HepG2 (cell line): ENCODE data around the gene OPN3. TPM values are rescaled to one million over a fixed set of nuclear protein-coding genes. Genes with fewer than 3 reads are reported as not detected.
"Not testable (repeated sequence)": the region's sequence is repeated elsewhere in the genome, so short reads cannot be mapped to it uniquely, and the experiment has no call there.

Experiments used
- ATAC-seq: fragments of 200-7000 bp; cut with Tn5 transposase; 3 replicates; pipeline ENCODE4 v1.9.1; 2020; ENCODE audit warnings: mild to moderate bottlenecking, moderate library complexity
- BruUV-seq: library from RNA; stranded (reverse); fragments of 400-500 nt; replicated peaks from 2 replicates; lab custom pipeline; 2021; lab: Mats Ljungman, UMichigan
- CTCF ChIA-PET: fragments of 300-600 bp; formaldehyde crosslinking; extraction: SDS; loops from one replicate; lab custom pipeline; 2021; ENCODE audit warnings: low total read pairs, inconsistent platforms, low intra/inter-chr PET ratio; lab: Yijun Ruan, JAX
- POLR2A ChIA-PET: fragments of 350-600 bp; sonication (Branson Sonifier 250); formaldehyde crosslinking; loops from one replicate; lab custom pipeline; 2020; ENCODE audit warnings: antibody characterized with exemption, inconsistent platforms; lab: Yijun Ruan, JAX
- DNase-seq: peaks from one replicate; pipeline ENCODE4 v3.0.0-alpha.2; 2015; ENCODE audit warnings: low spot score
- FAIRE-seq: peaks from 3 replicates; lab custom pipeline; 2011; peaks lifted over from hg19 to GRCh38; lab: Jason Lieb, UNC
- H2AFZ ChIP-seq: one replicate; pipeline ENCODE4 v1.6.1; 2011; ENCODE audit warnings: low read length, inconsistent platforms
- H3K27ac ChIP-seq: fragments of 300-600 bp; 3 replicates; pipeline ENCODE4 v1.8.0; 2011; ENCODE audit warnings: mixed run types, mild to moderate bottlenecking, mixed read lengths, low read length, inconsistent platforms; ENCODE audit not compliant: insufficient read depth; ENCODE audit errors: extremely low read length
- H3K27me3 ChIP-seq, 2 experiments: fragments of 200-600 bp in 1 of 2; 2 replicates in 1 of 2; 3 replicates in 1 of 2; pipeline versions ENCODE4 v1.6.0 to v1.8.0; 2011; ENCODE audit warnings: low read length in 2 of 2, mild to moderate bottlenecking in 2 of 2, moderate library complexity in 2 of 2, inconsistent platforms in 1 of 2; ENCODE audit not compliant: insufficient read depth in 2 of 2, control insufficient read depth in 1 of 2
- H3K36me3 ChIP-seq, 2 experiments: fragments of 200-600 bp in 1 of 2; replicated peaks in 1 of 2; 2 replicates in 1 of 2; 3 replicates in 1 of 2; pipeline versions ENCODE4 v1.5.1 to v1.8.0; 2011; ENCODE audit warnings: low read length in 2 of 2, inconsistent platforms in 1 of 2; ENCODE audit not compliant: insufficient read depth in 2 of 2, control insufficient read depth in 1 of 2
- H3K4me1 ChIP-seq: 2 replicates; pipeline ENCODE4 v1.5.1; 2012; ENCODE audit warnings: low read length, inconsistent platforms; ENCODE audit not compliant: insufficient read depth
- H3K4me2 ChIP-seq: 2 replicates; pipeline ENCODE4 v1.6.0; 2011; ENCODE audit warnings: low read depth, low read length, inconsistent platforms
- H3K4me3 ChIP-seq, 3 experiments: fragments of 200-600 bp in 1 of 3; sonication (generic), shearing (Covaris generic) in 1 of 3; replicated peaks in 1 of 3; 2 replicates each; pipeline ENCODE4 v1.5.1; 2011 to 2016; ENCODE audit warnings: low read length in 3 of 3, inconsistent platforms in 2 of 3, low read depth in 2 of 3, mild to moderate bottlenecking in 2 of 3, control low read depth in 1 of 3, mixed read lengths in 1 of 3; ENCODE audit not compliant: insufficient read depth in 1 of 3
- H3K79me2 ChIP-seq: one replicate; pipeline ENCODE4 v1.6.1; 2011; ENCODE audit warnings: low read length, inconsistent platforms; ENCODE audit not compliant: insufficient read depth
- H3K9ac ChIP-seq: 2 replicates; pipeline ENCODE4 v1.6.0; 2011; ENCODE audit warnings: mild to moderate bottlenecking, low read depth, low read length, inconsistent platforms; ENCODE audit not compliant: insufficient read depth
- H3K9me3 ChIP-seq: 2 replicates; pipeline ENCODE4 v1.5.1; 2012; ENCODE audit warnings: mild to moderate bottlenecking, low read length
- H4K20me1 ChIP-seq: 2 replicates; pipeline ENCODE4 v1.6.0; 2011; ENCODE audit warnings: inconsistent platforms, mild to moderate bottlenecking, low read length, moderate library complexity; ENCODE audit not compliant: insufficient read depth
- ATF3 ChIP-seq: sonication (generic); formaldehyde crosslinking; IDR thresholded peaks from 2 replicates; pipeline ENCODE4 v1.4.0; 2020; ENCODE audit warnings: missing genetic modification reagents
- FOXM1 ChIP-seq: sonication (generic); formaldehyde crosslinking; IDR thresholded peaks from 2 replicates; pipeline ENCODE4 v1.5.0; 2020; ENCODE audit warnings: missing genetic modification reagents
- NFE2 ChIP-seq: sonication (generic); formaldehyde crosslinking; IDR thresholded peaks from 2 replicates; pipeline ENCODE4 v1.4.0; 2020; ENCODE audit warnings: missing genetic modification reagents
- PAWR ChIP-seq: sonication (generic); formaldehyde crosslinking; IDR thresholded peaks from 2 replicates; pipeline ENCODE4 v1.4.0; 2020; ENCODE audit warnings: missing genetic modification reagents, mild to moderate bottlenecking, borderline replicate concordance
- ZC3H4 ChIP-seq: sonication (generic); formaldehyde crosslinking; IDR thresholded peaks from 2 replicates; pipeline ENCODE4 v1.4.0; 2020; ENCODE audit warnings: missing genetic modification reagents, borderline replicate concordance
- ZNF136 ChIP-seq: sonication (generic); formaldehyde crosslinking; IDR thresholded peaks from 2 replicates; pipeline ENCODE4 v1.8.1; 2022; ENCODE audit warnings: low read depth, mild to moderate bottlenecking, moderate library complexity, missing genetic modification reagents
- ZNF562 ChIP-seq: sonication (generic); formaldehyde crosslinking; IDR thresholded peaks from 2 replicates; pipeline ENCODE4 v1.8.0; 2022; ENCODE audit warnings: missing genetic modification reagents, borderline replicate concordance
- WGBS: methylation state at CpG from one replicate; pipeline ENCODE4 v1.1.6; 2017; ENCODE audit warnings: low lambda C conversion rate; 5-methylcytosine and 5-hydroxymethylcytosine counted together
- in situ Hi-C: cut with HindIII; loops from 2 replicates; pipeline ENCODE4 v1.10.0; 2017; ENCODE audit warnings: low pct_unique_long_range_greater_than_20kb; ENCODE audit not compliant: extremely low pct_ligation_motif_present
- intact Hi-C: fragments of 100-400 bp; cut with micrococcal nuclease; formaldehyde crosslinking; loops from one replicate; pipeline ENCODE4 v1.10.0; 2022; ENCODE audit not compliant: unreplicated experiment
- polyA plus RNA-seq, 8 experiments: library from polyadenylated mRNA; depleted of rRNA in 3 of 8; stranded (reverse) in 7 of 8; unstranded in 1 of 8; fragments of >200 nt; fragmentation: Illumina TruSeq in 4 of 8; extraction: Trizol in 4 of 8; gene quantifications; 2 replicates each; pipeline versions ENCODE4 v1.2.1 to v1.2.3, GENCODE V29; 2011 to 2016; ENCODE audit warnings: low read depth in 4 of 8, missing spikeins in 1 of 8, mixed read lengths in 1 of 8; ENCODE audit not compliant: insufficient read depth in 1 of 8
- total RNA-seq, 5 experiments: library from RNA; depleted of rRNA; stranded (reverse); fragments of >200 nt; fragmentation: Illumina TruSeq; extraction: Trizol; gene quantifications; 2 replicates each; pipeline ENCODE4 v1.2.3, GENCODE V29; 2016; ENCODE audit warnings: low read depth in 1 of 5

OPN3 gene
- total and polyA plus RNA-seq, 2 of the 13 experiments (the other 11 are each of a cell fraction or from before 2014, with no cell fraction given): 17.4 to 23.0 TPM

GRCh38 chr1:241684108-241684507, 43.9 kb upstream of the OPN3 start:
- no peak for ATAC-seq
- in situ Hi-C loops: no loop called here

GRCh38 chr1:241682921-241683320, 42.8 kb upstream of the OPN3 start:
- Histone ChIP-seq H4K20me1 (no peaks in the 10 kb centered on the region), H3K4me1 (no peaks in the 10 kb centered on the region), H2AFZ (no peak overlapping the region), H3K79me2 (no peaks in the 10 kb centered on the region), H3K36me3 (no peaks in the 10 kb centered on the region), H3K9ac (no peak overlapping the region), H3K27me3 (no peaks in the 10 kb centered on the region), H3K4me3 (no peak overlapping the region), H3K27ac (no peak overlapping the region), H3K9me3 (no peaks in the 10 kb centered on the region), H3K4me2 (no peak overlapping the region)
- FAIRE-seq: no peak
- TF ChIP-seq ZNF562 (CRISPR knock-in tag) (no peak), ZC3H4 (CRISPR knock-in tag) (no peak), NFE2 (CRISPR knock-in tag) (no peak), ZNF136 (CRISPR knock-in tag) (no peak), PAWR (no peak)
- POLR2A ChIA-PET: no interaction called here
- in situ Hi-C loops: no loop called here
- 46% methylated on average over 2 of the region's 2 CpGs for WGBS
- no TSS peak for BruUV-seq
- no peak for ATAC-seq
- intact Hi-C loops: no loop called here
- CTCF ChIA-PET: no interaction called here
- no peak for DNase-seq

More at GRCh38 chr1:241684108-241684507, 43.9 kb upstream of the OPN3 start:
- Histone ChIP-seq H3K9ac (no peak overlapping the region), H3K4me2 (no peak overlapping the region), H3K79me2 (no peaks in the 10 kb centered on the region), H3K4me1 (no peaks in the 10 kb centered on the region)
- WGBS: 12% methylated on average over 1 of the region's 1 CpG
- POLR2A ChIA-PET: no interaction called here
- no peak for DNase-seq
- intact Hi-C loops: no loop called here
- TF ChIP-seq ATF3 (CRISPR knock-in tag) (no peak), FOXM1 (CRISPR knock-in tag) (no peak)
- TF ChIP-seq, all 625 proteins: peak for 0
- Histone ChIP-seq H3K27me3 (no peaks in the 10 kb centered on the region; a peak in 1 of 5 replicates), H3K9me3 (no peaks in the 10 kb centered on the region), H3K36me3 (no peaks in the 10 kb centered on the region), H3K27ac (no peak overlapping the region), H3K4me3 (no peak overlapping the region), H4K20me1 (no peaks in the 10 kb centered on the region), H2AFZ (no peak overlapping the region)
- no peak for FAIRE-seq
- CTCF ChIA-PET: no interaction called here
- no TSS peak for BruUV-seq

GRCh38 chr1:241681861-241682448, 41.8 kb upstream of the OPN3 start:
- H3K9me3 ChIP-seq, in situ Hi-C loops, DNase-seq, CTCF ChIA-PET, H3K4me3 ChIP-seq, H3K4me2 ChIP-seq, H3K27ac ChIP-seq, H3K27me3 ChIP-seq, H4K20me1 ChIP-seq, intact Hi-C loops, BruUV-seq, H3K4me1 ChIP-seq, POLR2A ChIA-PET, ATAC-seq, H3K9ac ChIP-seq, FAIRE-seq, H2AFZ ChIP-seq, H3K36me3 ChIP-seq, H3K79me2 ChIP-seq: not testable (repeated sequence)
- 16% methylated on average over 4 of the region's 4 CpGs for WGBS
